ENCODE data around the gene TRAF3.

Gene TRAF3

DNA sequence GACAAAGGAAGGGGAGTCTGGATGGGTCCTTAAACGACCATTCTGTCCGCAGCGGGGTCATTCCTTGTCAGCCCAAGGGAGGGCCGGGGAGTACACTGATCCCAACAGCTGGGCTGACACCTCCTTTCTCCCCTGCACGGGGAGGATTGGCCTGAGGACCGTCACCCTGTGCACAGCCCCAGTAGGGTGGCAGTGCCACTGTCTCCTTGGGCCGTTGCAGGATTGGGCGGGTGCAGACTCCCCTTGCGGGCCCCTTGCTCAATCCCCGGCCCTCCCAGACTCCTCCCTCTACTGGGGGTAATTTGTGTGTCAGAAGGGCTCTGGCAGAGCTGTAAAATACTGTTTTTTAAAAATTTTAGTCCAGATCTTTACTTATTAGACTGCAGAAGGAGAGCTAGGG is 132.7 kb downstream of the TRAF3 start:
- no peak for TF ChIP-seq CSDC2 (CRISPR knock-in tag; IDR thresholded peaks at IDR 0.05)
- TF ChIP-seq RARB (CRISPR knock-in tag; IDR thresholded peaks at IDR 0.05), result no peak
- no peak for TF ChIP-seq PPARA (CRISPR knock-in tag; IDR thresholded peaks at IDR 0.05; ENCODE audit: borderline replicate concordance)
- TF ChIP-seq, protein P1, sequence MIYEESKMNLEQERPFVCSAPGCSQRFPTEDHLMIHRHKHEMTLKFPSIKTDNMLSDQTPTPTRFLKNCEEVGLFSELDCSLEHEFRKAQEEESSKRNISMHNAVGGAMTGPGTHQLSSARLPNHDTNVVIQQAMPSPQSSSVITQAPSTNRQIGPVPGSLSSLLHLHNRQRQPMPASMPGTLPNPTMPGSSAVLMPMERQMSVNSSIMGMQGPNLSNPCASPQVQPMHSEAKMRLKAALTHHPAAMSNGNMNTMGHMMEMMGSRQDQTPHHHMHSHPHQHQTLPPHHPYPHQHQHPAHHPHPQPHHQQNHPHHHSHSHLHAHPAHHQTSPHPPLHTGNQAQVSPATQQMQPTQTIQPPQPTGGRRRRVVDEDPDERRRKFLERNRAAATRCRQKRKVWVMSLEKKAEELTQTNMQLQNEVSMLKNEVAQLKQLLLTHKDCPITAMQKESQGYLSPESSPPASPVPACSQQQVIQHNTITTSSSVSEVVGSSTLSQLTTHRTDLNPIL (CRISPR knock-in tag; IDR thresholded peaks at IDR 0.05; ENCODE audit: low read depth), result no peak
- TF ChIP-seq ZC3H10 (CRISPR knock-in tag; IDR thresholded peaks at IDR 0.05), result no peak
- no peak for TF ChIP-seq ESRRG (CRISPR knock-in tag; IDR thresholded peaks at IDR 0.05)
- TF ChIP-seq OSR1 (CRISPR knock-in tag; IDR thresholded peaks at IDR 0.05), result no peak
- TF ChIP-seq ZFP30 (CRISPR knock-in tag; IDR thresholded peaks at IDR 0.05), result no peak
- TF ChIP-seq, protein P2, sequence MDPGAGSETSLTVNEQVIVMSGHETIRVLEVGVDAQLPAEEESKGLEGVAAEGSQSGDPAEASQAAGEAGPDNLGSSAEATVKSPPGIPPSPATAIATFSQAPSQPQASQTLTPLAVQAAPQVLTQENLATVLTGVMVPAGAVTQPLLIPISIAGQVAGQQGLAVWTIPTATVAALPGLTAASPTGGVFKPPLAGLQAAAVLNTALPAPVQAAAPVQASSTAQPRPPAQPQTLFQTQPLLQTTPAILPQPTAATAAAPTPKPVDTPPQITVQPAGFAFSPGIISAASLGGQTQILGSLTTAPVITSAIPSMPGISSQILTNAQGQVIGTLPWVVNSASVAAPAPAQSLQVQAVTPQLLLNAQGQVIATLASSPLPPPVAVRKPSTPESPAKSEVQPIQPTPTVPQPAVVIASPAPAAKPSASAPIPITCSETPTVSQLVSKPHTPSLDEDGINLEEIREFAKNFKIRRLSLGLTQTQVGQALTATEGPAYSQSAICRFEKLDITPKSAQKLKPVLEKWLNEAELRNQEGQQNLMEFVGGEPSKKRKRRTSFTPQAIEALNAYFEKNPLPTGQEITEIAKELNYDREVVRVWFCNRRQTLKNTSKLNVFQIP (CRISPR knock-in tag; IDR thresholded peaks at IDR 0.05; ENCODE audit: borderline replicate concordance, low read depth), result no peak
- TF ChIP-seq, protein P3, sequence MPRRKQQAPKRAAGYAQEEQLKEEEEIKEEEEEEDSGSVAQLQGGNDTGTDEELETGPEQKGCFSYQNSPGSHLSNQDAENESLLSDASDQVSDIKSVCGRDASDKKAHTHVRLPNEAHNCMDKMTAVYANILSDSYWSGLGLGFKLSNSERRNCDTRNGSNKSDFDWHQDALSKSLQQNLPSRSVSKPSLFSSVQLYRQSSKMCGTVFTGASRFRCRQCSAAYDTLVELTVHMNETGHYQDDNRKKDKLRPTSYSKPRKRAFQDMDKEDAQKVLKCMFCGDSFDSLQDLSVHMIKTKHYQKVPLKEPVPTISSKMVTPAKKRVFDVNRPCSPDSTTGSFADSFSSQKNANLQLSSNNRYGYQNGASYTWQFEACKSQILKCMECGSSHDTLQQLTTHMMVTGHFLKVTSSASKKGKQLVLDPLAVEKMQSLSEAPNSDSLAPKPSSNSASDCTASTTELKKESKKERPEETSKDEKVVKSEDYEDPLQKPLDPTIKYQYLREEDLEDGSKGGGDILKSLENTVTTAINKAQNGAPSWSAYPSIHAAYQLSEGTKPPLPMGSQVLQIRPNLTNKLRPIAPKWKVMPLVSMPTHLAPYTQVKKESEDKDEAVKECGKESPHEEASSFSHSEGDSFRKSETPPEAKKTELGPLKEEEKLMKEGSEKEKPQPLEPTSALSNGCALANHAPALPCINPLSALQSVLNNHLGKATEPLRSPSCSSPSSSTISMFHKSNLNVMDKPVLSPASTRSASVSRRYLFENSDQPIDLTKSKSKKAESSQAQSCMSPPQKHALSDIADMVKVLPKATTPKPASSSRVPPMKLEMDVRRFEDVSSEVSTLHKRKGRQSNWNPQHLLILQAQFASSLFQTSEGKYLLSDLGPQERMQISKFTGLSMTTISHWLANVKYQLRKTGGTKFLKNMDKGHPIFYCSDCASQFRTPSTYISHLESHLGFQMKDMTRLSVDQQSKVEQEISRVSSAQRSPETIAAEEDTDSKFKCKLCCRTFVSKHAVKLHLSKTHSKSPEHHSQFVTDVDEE (CRISPR knock-in tag; IDR thresholded peaks at IDR 0.05), result no peak
- no peak for TF ChIP-seq GLIS3 (CRISPR knock-in tag; IDR thresholded peaks at IDR 0.05)
- TF ChIP-seq, protein P4, sequence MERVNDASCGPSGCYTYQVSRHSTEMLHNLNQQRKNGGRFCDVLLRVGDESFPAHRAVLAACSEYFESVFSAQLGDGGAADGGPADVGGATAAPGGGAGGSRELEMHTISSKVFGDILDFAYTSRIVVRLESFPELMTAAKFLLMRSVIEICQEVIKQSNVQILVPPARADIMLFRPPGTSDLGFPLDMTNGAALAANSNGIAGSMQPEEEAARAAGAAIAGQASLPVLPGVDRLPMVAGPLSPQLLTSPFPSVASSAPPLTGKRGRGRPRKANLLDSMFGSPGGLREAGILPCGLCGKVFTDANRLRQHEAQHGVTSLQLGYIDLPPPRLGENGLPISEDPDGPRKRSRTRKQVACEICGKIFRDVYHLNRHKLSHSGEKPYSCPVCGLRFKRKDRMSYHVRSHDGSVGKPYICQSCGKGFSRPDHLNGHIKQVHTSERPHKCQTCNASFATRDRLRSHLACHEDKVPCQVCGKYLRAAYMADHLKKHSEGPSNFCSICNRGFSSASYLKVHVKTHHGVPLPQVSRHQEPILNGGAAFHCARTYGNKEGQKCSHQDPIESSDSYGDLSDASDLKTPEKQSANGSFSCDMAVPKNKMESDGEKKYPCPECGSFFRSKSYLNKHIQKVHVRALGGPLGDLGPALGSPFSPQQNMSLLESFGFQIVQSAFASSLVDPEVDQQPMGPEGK (CRISPR knock-in tag; IDR thresholded peaks at IDR 0.05; ENCODE audit: borderline replicate concordance), result no peak
- no peak for TF ChIP-seq ZNF8 (CRISPR knock-in tag; IDR thresholded peaks at IDR 0.05)
- TF ChIP-seq ZNF565 (CRISPR knock-in tag; conservative IDR thresholded peaks at IDR 0.05; ENCODE audit: low read depth), result no peak
- TF ChIP-seq, protein P5, sequence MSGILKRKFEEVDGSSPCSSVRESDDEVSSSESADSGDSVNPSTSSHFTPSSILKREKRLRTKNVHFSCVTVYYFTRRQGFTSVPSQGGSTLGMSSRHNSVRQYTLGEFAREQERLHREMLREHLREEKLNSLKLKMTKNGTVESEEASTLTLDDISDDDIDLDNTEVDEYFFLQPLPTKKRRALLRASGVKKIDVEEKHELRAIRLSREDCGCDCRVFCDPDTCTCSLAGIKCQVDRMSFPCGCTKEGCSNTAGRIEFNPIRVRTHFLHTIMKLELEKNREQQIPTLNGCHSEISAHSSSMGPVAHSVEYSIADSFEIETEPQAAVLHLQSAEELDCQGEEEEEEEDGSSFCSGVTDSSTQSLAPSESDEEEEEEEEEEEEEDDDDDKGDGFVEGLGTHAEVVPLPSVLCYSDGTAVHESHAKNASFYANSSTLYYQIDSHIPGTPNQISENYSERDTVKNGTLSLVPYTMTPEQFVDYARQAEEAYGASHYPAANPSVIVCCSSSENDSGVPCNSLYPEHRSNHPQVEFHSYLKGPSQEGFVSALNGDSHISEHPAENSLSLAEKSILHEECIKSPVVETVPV (CRISPR knock-in tag; IDR thresholded peaks at IDR 0.05), result no peak
- TF ChIP-seq BACH2 (CRISPR knock-in tag; IDR thresholded peaks at IDR 0.05; ENCODE audit: borderline replicate concordance), result no peak
- ATAC-seq, result no peak

DNA sequence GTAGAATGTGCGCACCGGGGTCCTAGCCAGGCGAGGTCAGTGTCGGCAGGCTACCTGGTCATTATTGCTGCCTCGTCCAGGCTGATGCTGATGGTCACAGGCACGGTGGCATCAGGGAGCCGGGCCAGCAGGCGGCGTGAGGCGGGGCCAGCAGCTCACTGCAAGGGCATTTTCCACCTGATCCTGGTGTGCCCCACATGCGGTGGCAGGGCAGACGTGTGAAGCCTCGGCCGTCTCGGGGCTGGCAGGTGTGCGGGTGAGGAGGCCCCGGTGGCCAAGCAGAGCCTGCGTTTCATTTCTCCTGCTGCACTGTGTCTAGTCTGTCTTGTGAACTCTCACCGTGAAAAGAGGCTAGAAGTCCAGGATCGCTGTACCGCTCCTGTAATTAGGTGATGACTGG is 133.2 kb downstream of the TRAF3 start:
- ATAC-seq, result no peak
- TF ChIP-seq ZNF565 (CRISPR knock-in tag; conservative IDR thresholded peaks at IDR 0.05; ENCODE audit: low read depth) (no peak), TCF4 (CRISPR knock-in tag; IDR thresholded peaks at IDR 0.05; ENCODE audit: borderline replicate concordance) (no peak), TOX (CRISPR knock-in tag; IDR thresholded peaks at IDR 0.05; ENCODE audit: borderline replicate concordance) (no peak), SNAI2 (CRISPR knock-in tag; IDR thresholded peaks at IDR 0.05) (no peak), PPARA (CRISPR knock-in tag; IDR thresholded peaks at IDR 0.05; ENCODE audit: borderline replicate concordance) (no peak), ISL1 (CRISPR knock-in tag; IDR thresholded peaks at IDR 0.05) (no peak), OSR1 (CRISPR knock-in tag; IDR thresholded peaks at IDR 0.05) (no peak), ZC3H10 (CRISPR knock-in tag; IDR thresholded peaks at IDR 0.05) (no peak), BACH2 (CRISPR knock-in tag; IDR thresholded peaks at IDR 0.05; ENCODE audit: borderline replicate concordance) (no peak), ZNF70 (CRISPR knock-in tag; IDR thresholded peaks at IDR 0.05) (no peak), ARNTL (CRISPR knock-in tag; IDR thresholded peaks at IDR 0.05; ENCODE audit: borderline replicate concordance, low read depth) (no peak), ESRRG (CRISPR knock-in tag; IDR thresholded peaks at IDR 0.05) (no peak), GLIS3 (CRISPR knock-in tag; IDR thresholded peaks at IDR 0.05) (no peak)
- TF ChIP-seq, protein P5 (CRISPR knock-in tag; IDR thresholded peaks at IDR 0.05), result no peak
- TF ChIP-seq, protein P2 (CRISPR knock-in tag; IDR thresholded peaks at IDR 0.05; ENCODE audit: borderline replicate concordance, low read depth), result no peak

Measured in SK-N-SH treated with all-trans-retinoic acid at 6 μM for 48 hours (cell line).